ENCODE measurements around the gene LHFPL6. TPM values are rescaled to one million over a fixed set of nuclear protein-coding genes. Genes with fewer than 3 reads are reported as not detected.

The LHFPL6 gene
- total RNA-seq, 1 experiment from 2014 or later = 2.5 TPM

DNA sequence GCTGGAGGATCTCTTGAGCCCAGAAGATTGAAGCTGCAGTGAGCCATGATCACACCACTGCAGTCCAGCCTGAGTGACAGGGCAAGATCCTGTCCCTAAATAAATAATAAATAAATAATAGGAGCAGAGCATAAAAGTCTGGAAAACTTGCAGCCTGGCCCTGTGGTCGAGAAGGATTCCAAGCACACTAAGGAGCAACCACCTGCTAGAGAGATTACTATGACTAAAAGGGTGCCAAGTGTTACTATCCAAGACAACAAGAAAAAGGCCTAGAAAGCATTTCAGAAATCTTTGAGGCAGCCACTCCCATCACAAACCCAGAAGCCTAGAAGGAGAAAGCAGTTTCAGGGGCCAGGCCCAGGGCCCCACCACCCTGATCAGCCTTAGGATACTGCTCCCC lies 46.1 kb downstream of the LHFPL6 start:
- no peaks in the 10 kb centered on the region for H3K9me3 ChIP-seq (ENCODE audit: insufficient read depth, low read depth)
- no peaks in the 10 kb centered on the region for H3K36me3 ChIP-seq (ENCODE audit: low read depth)
- TF ChIP-seq EZH2 (IDR thresholded peaks at IDR 0.05; ENCODE audit: low read depth) = no peak
- TF ChIP-seq, protein P1, sequence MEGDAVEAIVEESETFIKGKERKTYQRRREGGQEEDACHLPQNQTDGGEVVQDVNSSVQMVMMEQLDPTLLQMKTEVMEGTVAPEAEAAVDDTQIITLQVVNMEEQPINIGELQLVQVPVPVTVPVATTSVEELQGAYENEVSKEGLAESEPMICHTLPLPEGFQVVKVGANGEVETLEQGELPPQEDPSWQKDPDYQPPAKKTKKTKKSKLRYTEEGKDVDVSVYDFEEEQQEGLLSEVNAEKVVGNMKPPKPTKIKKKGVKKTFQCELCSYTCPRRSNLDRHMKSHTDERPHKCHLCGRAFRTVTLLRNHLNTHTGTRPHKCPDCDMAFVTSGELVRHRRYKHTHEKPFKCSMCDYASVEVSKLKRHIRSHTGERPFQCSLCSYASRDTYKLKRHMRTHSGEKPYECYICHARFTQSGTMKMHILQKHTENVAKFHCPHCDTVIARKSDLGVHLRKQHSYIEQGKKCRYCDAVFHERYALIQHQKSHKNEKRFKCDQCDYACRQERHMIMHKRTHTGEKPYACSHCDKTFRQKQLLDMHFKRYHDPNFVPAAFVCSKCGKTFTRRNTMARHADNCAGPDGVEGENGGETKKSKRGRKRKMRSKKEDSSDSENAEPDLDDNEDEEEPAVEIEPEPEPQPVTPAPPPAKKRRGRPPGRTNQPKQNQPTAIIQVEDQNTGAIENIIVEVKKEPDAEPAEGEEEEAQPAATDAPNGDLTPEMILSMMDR (conservative IDR thresholded peaks at IDR 0.05) = no peak
- H2AFZ ChIP-seq = no peak overlapping the region
- no peaks in the 10 kb centered on the region for H4K20me1 ChIP-seq (ENCODE audit: insufficient read depth)
- H3K27me3 ChIP-seq (ENCODE audit: insufficient read depth, low read depth) = no peaks in the 10 kb centered on the region
- H3K4me2 ChIP-seq = no peak overlapping the region
- no peaks in the 10 kb centered on the region for H3K9me2 ChIP-seq (ENCODE audit: insufficient read depth)
- H3K27ac ChIP-seq = no peak overlapping the region
- POLR2A ChIA-PET (ENCODE audit: unreplicated experiment) = no interaction called here
- no peak for DNase-seq
- H3K4me1 ChIP-seq (replicated peaks; ENCODE audit: insufficient read depth) = 0 out of 2 replicates have a peak, but pooled peaks cover 3% of the 10 kb centered on the region
- no peaks in the 10 kb centered on the region for H3K79me2 ChIP-seq (ENCODE audit: low read depth)
- H3F3A ChIP-seq (ENCODE audit: insufficient read depth, low read depth) = 0 out of 2 replicates have a peak, but pooled peaks cover 5% of the 10 kb centered on the region
- no TSS peak for BruUV-seq (replicated peaks)
- intact Hi-C loops (cut with micrococcal nuclease; ENCODE audit: unreplicated experiment) = no loop called here
- H3K4me3 ChIP-seq = no peak overlapping the region
- CTCF ChIA-PET = no interaction called here

GRCh38 chr13:39554371-39554770 lies 48.6 kb downstream of the LHFPL6 start:
- Histone ChIP-seq H4K20me1 (ENCODE audit: insufficient read depth) (no peaks in the 10 kb centered on the region), H3K27me3 (ENCODE audit: insufficient read depth, low read depth) (no peaks in the 10 kb centered on the region), H3K36me3 (ENCODE audit: low read depth) (no peaks in the 10 kb centered on the region), H3K79me2 (ENCODE audit: low read depth) (no peaks in the 10 kb centered on the region), H3F3A (ENCODE audit: insufficient read depth, low read depth) (no peaks in the 10 kb centered on the region), H3K4me3 (no peak overlapping the region), H3K27ac (no peak overlapping the region), H2AFZ (no peak overlapping the region), H3K9me2 (ENCODE audit: insufficient read depth) (no peaks in the 10 kb centered on the region), H3K4me1 (replicated peaks; ENCODE audit: insufficient read depth) (no peaks in the 10 kb centered on the region), H3K4me2 (no peak overlapping the region), H3K9me3 (ENCODE audit: insufficient read depth, low read depth) (no peaks in the 10 kb centered on the region)
- no peak for TF ChIP-seq EZH2 (IDR thresholded peaks at IDR 0.05; ENCODE audit: low read depth)
- TF ChIP-seq, protein P1 (conservative IDR thresholded peaks at IDR 0.05) = no peak
- BruUV-seq (replicated peaks) = no TSS peak
- ChIA-PET CTCF (no interaction called here), POLR2A (ENCODE audit: unreplicated experiment) (no interaction called here)
- no peak for DNase-seq
- intact Hi-C loops (cut with micrococcal nuclease; ENCODE audit: unreplicated experiment) = no loop called here

- no peak overlapping the region for H3K4me2 ChIP-seq
- CTCF ChIA-PET = no interaction called here
These were observed 50.7 kb downstream of the LHFPL6 start for GRCh38 chr13:39552246-39552645.

More at GRCh38 chr13:39552246-39552645, 50.7 kb downstream of the LHFPL6 start:
- H3K9me2 ChIP-seq (ENCODE audit: insufficient read depth) = no peaks in the 10 kb centered on the region
- POLR2A ChIA-PET (ENCODE audit: unreplicated experiment) = no interaction called here
- no peaks in the 10 kb centered on the region for H3K79me2 ChIP-seq (ENCODE audit: low read depth)
- no peak overlapping the region for H3K4me3 ChIP-seq
- H3K4me1 ChIP-seq (replicated peaks; ENCODE audit: insufficient read depth) = no peaks in the 10 kb centered on the region
- no peaks in the 10 kb centered on the region for H3F3A ChIP-seq (ENCODE audit: insufficient read depth, low read depth)
- no peak for DNase-seq
- H3K27me3 ChIP-seq (ENCODE audit: insufficient read depth, low read depth) = no peaks in the 10 kb centered on the region
- no peaks in the 10 kb centered on the region for H3K36me3 ChIP-seq (ENCODE audit: low read depth)
- no peaks in the 10 kb centered on the region for H4K20me1 ChIP-seq (ENCODE audit: insufficient read depth)
- H3K9me3 ChIP-seq (ENCODE audit: insufficient read depth, low read depth) = no peaks in the 10 kb centered on the region
- TF ChIP-seq EZH2 (IDR thresholded peaks at IDR 0.05; ENCODE audit: low read depth) = no peak
- TF ChIP-seq, protein P1 (conservative IDR thresholded peaks at IDR 0.05) = no peak
- H3K27ac ChIP-seq = no peak overlapping the region
- H2AFZ ChIP-seq = no peak overlapping the region
- no TSS peak for BruUV-seq (replicated peaks)
- intact Hi-C loops (cut with micrococcal nuclease; ENCODE audit: unreplicated experiment) = no loop called here

Data from PC-9 (cell line).